Stimulated activated CD8-positive, alpha-beta memory T cell treated with anti-CD3 and anti-CD28 coated beads, Interleukin-7, amount 100 ng/mL, for 24 hours (primary cell): ENCODE data around the gene BROX.

ENCODE experiments used
- DNase-seq: peaks from one replicate; pipeline ENCODE4 v3.0.0-alpha.2; 2020; ENCODE audit warnings: low read depth

BROX gene

DNA sequence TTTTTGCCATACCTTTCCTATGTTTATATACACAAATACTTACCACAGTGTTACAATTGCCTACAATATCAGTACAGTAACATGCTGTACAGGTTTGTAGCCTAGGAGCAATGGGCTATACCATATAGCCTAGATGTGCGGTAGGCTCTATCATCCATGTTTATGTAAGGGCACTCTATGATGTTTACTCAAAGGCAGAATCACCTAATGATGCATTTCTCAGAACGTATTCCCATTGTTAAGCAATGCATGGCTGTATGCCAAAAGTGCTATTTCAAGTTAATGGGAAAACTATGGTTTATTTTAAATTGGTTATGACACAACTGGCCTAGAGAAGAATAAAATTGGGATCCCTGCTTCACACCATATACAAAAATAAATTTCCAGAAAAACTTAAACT lies 65.6 kb downstream of the BROX start:
- no peak for DNase-seq

DNA sequence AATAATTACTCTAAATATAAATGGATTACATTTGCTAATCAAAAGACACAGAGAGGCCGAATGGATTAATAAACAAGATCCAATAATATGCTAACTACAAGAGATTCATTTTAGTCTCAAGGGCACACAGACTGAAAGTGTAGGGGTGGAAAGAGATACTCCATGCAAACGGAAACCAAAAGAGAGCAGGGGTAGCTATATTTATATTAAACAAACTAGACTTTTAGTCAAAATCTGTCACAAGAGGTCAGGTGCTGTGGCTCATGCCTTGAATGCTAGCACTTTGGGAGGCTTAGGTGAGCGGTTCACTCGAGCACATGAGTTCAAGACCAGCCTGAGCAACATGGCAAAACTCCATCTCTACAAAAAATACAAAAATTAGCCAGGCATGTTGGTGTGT lies 68.9 kb downstream of the BROX start:
- no peak for DNase-seq

DNA sequence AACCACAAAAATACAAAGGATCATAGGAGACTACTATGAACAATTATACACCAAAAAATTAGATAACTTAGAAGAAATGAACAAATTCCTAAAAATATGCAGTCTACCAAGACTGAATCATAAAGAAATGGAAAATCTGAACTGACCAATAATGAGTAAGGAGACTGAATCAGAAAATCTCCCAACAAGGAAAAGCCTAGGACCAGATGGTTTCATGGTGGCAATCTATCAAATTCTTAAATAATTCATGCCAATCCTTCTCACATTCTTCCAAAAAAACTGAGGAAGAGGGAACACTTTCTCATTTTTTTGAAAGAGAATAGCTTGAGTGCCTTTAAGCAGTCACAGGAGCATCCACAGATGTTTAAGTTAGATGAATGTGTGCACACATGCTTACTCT lies 70.7 kb downstream of the BROX start:
- no peak for DNase-seq

DNA sequence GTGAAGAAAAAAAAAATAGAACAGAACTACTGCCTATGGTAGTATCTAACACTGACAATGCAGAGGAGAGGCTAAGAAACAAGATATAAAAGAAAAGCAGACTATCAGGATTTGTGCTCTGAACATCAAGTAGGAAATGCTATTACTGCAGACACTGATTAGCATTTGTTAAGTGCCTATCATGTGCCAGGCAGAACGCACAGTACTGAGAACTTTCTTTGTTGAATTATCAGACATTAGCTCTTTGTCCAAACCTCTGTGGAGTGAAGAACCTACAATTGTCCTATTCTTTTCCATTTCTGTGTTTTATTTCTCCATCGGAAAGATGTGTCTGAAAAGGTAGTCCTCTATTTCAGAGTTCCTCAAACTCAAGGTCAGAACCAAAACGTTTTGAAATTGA lies 72.0 kb downstream of the BROX start:
- DNase-seq, result no peak
